ENCODE results near the gene ZSCAN5B. TPM values are rescaled to one million over a fixed set of nuclear protein-coding genes. Genes with fewer than 3 reads are reported as not detected.

The ZSCAN5B gene
- polyA plus RNA-seq, 2 of the 4 experiments (the other 2 are of a cell fraction) = not detected

GRCh38 chr19:56158170-56158757, 39.3 kb downstream of the ZSCAN5B start:
- FAIRE-seq = no peak
- ATAC-seq = no peak
- WGBS (ENCODE audit: missing lambda C conversion rate) = 93% methylated on average over 15 of the region's 16 CpGs
- ChIA-PET POLR2A (interaction anchor here (0.6 kb wide), 1 partner anchor 626 kb away, joined by 6 read pairs; no protein-coding TSS in a partner anchor), CTCF (interaction anchor here (0.8 to 1.4 kb wide), 3 partner anchors 16 to 92 kb away, joined by 3 to 5 read pairs (median 3); no protein-coding TSS in a partner anchor)
- TF ChIP-seq HOXB5 (CRISPR knock-in tag; IDR thresholded peaks at IDR 0.05) = no peak
- no peak for TF ChIP-seq CBX8 (IDR thresholded peaks at IDR 0.05)
- no peak for TF ChIP-seq NFE2L2 (conservative IDR thresholded peaks at IDR 0.05; ENCODE audit: low read length)
- TF ChIP-seq EHF (CRISPR knock-in tag; IDR thresholded peaks at IDR 0.05) = no peak
- TF ChIP-seq ZSCAN20 (CRISPR knock-in tag; IDR thresholded peaks at IDR 0.05) = no peak
- TF ChIP-seq HEYL (CRISPR knock-in tag; IDR thresholded peaks at IDR 0.05) = no peak
- TF ChIP-seq GATA3 (IDR thresholded peaks at IDR 0.05; ENCODE audit: borderline replicate concordance) = no peak
- TF ChIP-seq CEBPB (IDR thresholded peaks at IDR 0.05) = no peak
- TF ChIP-seq FOSB (CRISPR knock-in tag; IDR thresholded peaks at IDR 0.05) = no peak
- no peak for TF ChIP-seq FOSL2 (IDR thresholded peaks at IDR 0.05)
- TF ChIP-seq FOSL2 (CRISPR knock-in tag; IDR thresholded peaks at IDR 0.05) = no peak
- no peak for TF ChIP-seq ELK1 (IDR thresholded peaks at IDR 0.05; ENCODE audit: low read depth, low read length)
- no peak for TF ChIP-seq NPAS2 (CRISPR knock-in tag; IDR thresholded peaks at IDR 0.05; ENCODE audit: borderline replicate concordance)
- TF ChIP-seq CTCF (IDR thresholded peaks at IDR 0.05) = no peak
- no peak for TF ChIP-seq ZFP36 (IDR thresholded peaks at IDR 0.05; ENCODE audit: borderline replicate concordance, partially characterized antibody)
- no peak for TF ChIP-seq E2F6 (IDR thresholded peaks at IDR 0.05; ENCODE audit: borderline replicate concordance, low read depth)
- no peak overlapping the region for H3K27ac ChIP-seq
- no peak for DNase-seq (ENCODE audit: low read depth in 1 of 2, low spot score in 1 of 2)
- H3K4me2 ChIP-seq = no peak overlapping the region
- no peak overlapping the region for H3K4me3 ChIP-seq
- no peaks in the 10 kb centered on the region for H3K9me3 ChIP-seq
- H3K4me1 ChIP-seq = no peaks in the 10 kb centered on the region

- ATAC-seq (no peak), DNase-seq (ENCODE audit: low read depth in 1 of 2, low spot score in 1 of 2) (no peak), FAIRE-seq (no peak)
- CTCF ChIA-PET = interaction anchor here (1.3 kb wide), 1 partner anchor 14 kb away, joined by 3 read pairs; no protein-coding TSS in a partner anchor
- no peak overlapping the region for H3K27ac ChIP-seq
- POLR2A ChIA-PET = no interaction called here
- TF ChIP-seq, protein P1, sequence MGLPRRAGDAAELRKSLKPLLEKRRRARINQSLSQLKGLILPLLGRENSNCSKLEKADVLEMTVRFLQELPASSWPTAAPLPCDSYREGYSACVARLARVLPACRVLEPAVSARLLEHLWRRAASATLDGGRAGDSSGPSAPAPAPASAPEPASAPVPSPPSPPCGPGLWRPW (IDR thresholded peaks at IDR 0.05) = no peak
- TF ChIP-seq, protein P2, sequence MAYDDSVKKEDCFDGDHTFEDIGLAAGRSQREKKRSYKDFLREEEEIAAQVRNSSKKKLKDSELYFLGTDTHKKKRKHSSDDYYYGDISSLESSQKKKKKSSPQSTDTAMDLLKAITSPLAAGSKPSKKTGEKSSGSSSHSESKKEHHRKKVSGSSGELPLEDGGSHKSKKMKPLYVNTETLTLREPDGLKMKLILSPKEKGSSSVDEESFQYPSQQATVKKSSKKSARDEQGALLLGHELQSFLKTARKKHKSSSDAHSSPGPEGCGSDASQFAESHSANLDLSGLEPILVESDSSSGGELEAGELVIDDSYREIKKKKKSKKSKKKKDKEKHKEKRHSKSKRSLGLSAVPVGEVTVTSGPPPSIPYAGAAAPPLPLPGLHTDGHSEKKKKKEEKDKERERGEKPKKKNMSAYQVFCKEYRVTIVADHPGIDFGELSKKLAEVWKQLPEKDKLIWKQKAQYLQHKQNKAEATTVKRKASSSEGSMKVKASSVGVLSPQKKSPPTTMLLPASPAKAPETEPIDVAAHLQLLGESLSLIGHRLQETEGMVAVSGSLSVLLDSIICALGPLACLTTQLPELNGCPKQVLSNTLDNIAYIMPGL (CRISPR knock-in tag; IDR thresholded peaks at IDR 0.05; ENCODE audit: borderline replicate concordance) = no peak
- TF ChIP-seq CTCF (IDR thresholded peaks at IDR 0.05) (no peak), POLR2A (IDR thresholded peaks at IDR 0.05; ENCODE audit: low read length) (no peak), ATOH8 (CRISPR knock-in tag; IDR thresholded peaks at IDR 0.05; ENCODE audit: low read depth) (no peak), HOXB5 (CRISPR knock-in tag; IDR thresholded peaks at IDR 0.05) (no peak)
- no peaks in the 10 kb centered on the region for H3K4me1 ChIP-seq
- no peak overlapping the region for H3K4me2 ChIP-seq
- 87% methylated on average over 10 of the region's 11 CpGs for WGBS (ENCODE audit: missing lambda C conversion rate)
- H3K9me3 ChIP-seq = no peaks in the 10 kb centered on the region
- no peak overlapping the region for H3K4me3 ChIP-seq
Observed at GRCh38 chr19:56156768-56157167, 40.8 kb downstream of the ZSCAN5B start.
